Body of pancreas (tissue), 4 donors: ENCODE data around the gene CXCL8.

Source experiments
- CTCF ChIP-seq, 7 experiments: fragments of 450-650 bp in 4 of 7; fragments of 200-600 bp in 3 of 7; sonication (generic) in 3 of 7; IDR thresholded peaks; one replicate each; pipeline ENCODE4 v1.5.1; 2016 to 2019; ENCODE audit warnings: antibody characterized with exemption in 7 of 7
- POLR2A ChIP-seq, 3 donors: fragments of 450-650 bp; IDR thresholded peaks; one replicate each; pipeline ENCODE4 v1.6.1; 2016; ENCODE audit warnings: antibody characterized with exemption in 3 of 3, mild to moderate bottlenecking in 2 of 3

GRCh38 chr4:73732759-73733431 is 7.5 kb upstream of the CXCL8 start:
- TF ChIP-seq CTCF (IDR thresholded peaks at IDR 0.05): no peak
- TF ChIP-seq POLR2A (IDR thresholded peaks at IDR 0.05): no peak
